Heart left ventricle (tissue), 16 donors: ENCODE results near the gene DACT1. TPM values are rescaled to one million over a fixed set of nuclear protein-coding genes. Genes with fewer than 3 reads are reported as not detected.

Source experiments
- ATAC-seq, 4 donors: fragments of 200-7000 bp; cut with Tn5 transposase; one replicate each; pipeline ENCODE4 v1.9.1; 2020 to 2022; ENCODE audit warnings: moderate library complexity in 4 of 4, mild to moderate bottlenecking in 3 of 4, moderate number of reproducible peaks in 1 of 4
- DNase-seq, 5 donors: peaks; one replicate each; pipeline ENCODE4 v3.0.0-alpha.2; 2020
- H3K27ac ChIP-seq, 12 donors: fragments of 200-600 bp; sonication (generic) in 4 of 12; one replicate each; pipeline versions ENCODE4 v1.5.0 to v1.8.0; 2016 to 2022; ENCODE audit warnings: mild to moderate bottlenecking in 2 of 12
- H3K27me3 ChIP-seq, 9 donors: fragments of 200-600 bp; sonication (generic) in 2 of 9; one replicate each; pipeline versions ENCODE4 v1.5.1 to v1.8.0; 2016 to 2022; ENCODE audit warnings: mild to moderate bottlenecking in 3 of 9
- H3K36me3 ChIP-seq, 9 donors: fragments of 200-600 bp; sonication (generic) in 2 of 9; one replicate each; pipeline versions ENCODE4 v1.5.0 to v1.8.0; 2018 to 2022; ENCODE audit warnings: mild to moderate bottlenecking in 2 of 9
- H3K4me1 ChIP-seq, 12 donors: fragments of 200-600 bp; sonication (generic) in 4 of 12; one replicate each; pipeline versions ENCODE4 v1.5.0 to v1.8.0; 2016 to 2022; ENCODE audit warnings: mild to moderate bottlenecking in 3 of 12
- H3K4me3 ChIP-seq, 12 donors: fragments of 200-600 bp; sonication (generic) in 4 of 12; one replicate each; pipeline versions ENCODE4 v1.5.0 to v1.8.0; 2017 to 2022; ENCODE audit warnings: mild to moderate bottlenecking in 9 of 12, moderate library complexity in 4 of 12
- H3K9me3 ChIP-seq, 12 donors: fragments of 200-600 bp; sonication (generic) in 4 of 12; one replicate each; pipeline versions ENCODE4 v1.5.0 to v1.8.0; 2016 to 2022; ENCODE audit warnings: mild to moderate bottlenecking in 1 of 12
- CTCF ChIP-seq, 12 donors: fragments of 200-600 bp; sonication (generic) in 4 of 12; IDR thresholded peaks; one replicate each; pipeline versions ENCODE4 v1.5.0 to v1.8.0; 2018 to 2022; ENCODE audit warnings: antibody characterized with exemption in 12 of 12, mild to moderate bottlenecking in 5 of 12
- POLR2A ChIP-seq, 2 donors: fragments of 450-650 bp; IDR thresholded peaks; one replicate each; pipeline ENCODE4 v1.6.1; 2017; ENCODE audit warnings: antibody characterized with exemption in 2 of 2, mild to moderate bottlenecking in 2 of 2, moderate library complexity in 2 of 2
- WGBS, 4 donors: extraction: QIAGEN DNeasy Blood & Tissue Kit in 2 of 4; methylation state at CpG; one replicate each; pipeline versions ENCODE4 v1.1.5 to v1.1.7; 2013 to 2018; 5-methylcytosine and 5-hydroxymethylcytosine counted together
- intact Hi-C, 10 donors: fragments of 100-400 bp; cut with DNase I; formaldehyde crosslinking; loops; one replicate each; pipeline versions ENCODE4 v1.11.1 to v1.14.2; 2022
- polyA plus RNA-seq, 2 donors: library from polyadenylated mRNA; stranded (reverse); fragments of 200-250 nt; gene quantifications; one replicate each; pipeline ENCODE4 v1.2.3, GENCODE V29; 2013
- total RNA-seq, 9 donors: library from RNA; depleted of rRNA in 2 of 9; stranded (reverse); fragments of >200 nt in 2 of 9; fragmentation: NEBNext Ultra II Directional in 3 of 9; extraction: Animal tissue kit (Norgen Biotek cat#: 25700) in 3 of 9; gene quantifications; one replicate each; pipeline versions ENCODE4 v1.1.0 to v1.2.4, GENCODE V29; 2016 to 2023
- donor health status: ischemic (EF 13 %, LVEDD 7.1; RV severe dilation, severe dysfunction).
- donor health status: healthy with polysubstance abuse.
- donor health status: DM: no; HTN: yes; CAD: no.
- donor health status: DM: no; HTN: no; CAD: no.
- donor health status: ischemic (EF 25% LVEDD 6.9; RV normal size, moderate dysfunction).
- donor health status: ischemic (EF 25% LVEDD 5.7; RV mildly dilated, moderate dysfunction).
- donor health status: healthy.
- donor health status: DM: yes; HTN: yes; CAD: no.
- donor health status: ischemic (EF 35%, LVEDD 5.7; RV mildly dilated, moderate dysfunction).
- donor health status: nonischemic (EF 11% LVEDD 7.7; RV severe dilation, severe dysfunction).
- donor health status: DM: yes; HTN: yes; CAD: no.
- donor health status: PGD.
- donor health status: ischemic (EF 29% LVEDD 5.4; RV normal size, mild dysfunction).
- donor health status: nonischemic (EF 23%, LVEDD 6.1; RV moderate dilation, normal function).

Gene DACT1
- total and polyA plus RNA-seq, 11 donors: 0.57 to 7.2 (median 3.0) TPM

- WGBS, 4 donors: 62 to 71% (median 69%) methylated on average over 4 of the region's 4 CpGs
- intact Hi-C loops: loop anchor here (5.0 to 10.0 kb wide), 6 partner anchors 131 to 419 kb away; no protein-coding TSS in a partner anchor
Measured at GRCh38 chr14:58636129-58636528, 1.6 kb upstream of the DACT1 start.

GRCh38 chr14:58637040-58637390 is 747 bp upstream of the DACT1 start:
- intact Hi-C loops: loop anchor here (5.0 to 10.0 kb wide), 6 partner anchors 132 to 418 kb away; no protein-coding TSS in a partner anchor
- H3K4me1 ChIP-seq: peaks cover 0 to 36% (median 25%) of the 10 kb centered on the region in 12 donors
- DNase-seq (peak in 4 of 5 donors; percentile 29 to 69 (median 44)), ATAC-seq (peak in 2 of 4 donors; percentile 20 to 21)
- no peak for TF ChIP-seq CTCF (IDR thresholded peaks at IDR 0.05)
- no peak for TF ChIP-seq POLR2A (IDR thresholded peaks at IDR 0.05)
- no peaks in the 10 kb centered on the region for H3K9me3 ChIP-seq
- peak overlapping the region; percentile 10 to 92 (median 82) for H3K27ac ChIP-seq
- peaks cover 0 to 24% (median 0%) of the 10 kb centered on the region in 9 donors for H3K27me3 ChIP-seq
- H3K36me3 ChIP-seq: peaks cover 0 to 15% (median 0%) of the 10 kb centered on the region in 9 donors
- peak overlapping the region; percentile 46 to 90 (median 77) for H3K4me3 ChIP-seq
- WGBS, 4 donors: 4 to 10% (median 7%) methylated on average over 17 of the region's 17 CpGs

More at GRCh38 chr14:58636129-58636528, 1.6 kb upstream of the DACT1 start:
- Histone ChIP-seq H3K27me3 (peaks cover 0 to 24% (median 0%) of the 10 kb centered on the region in 9 donors), H3K4me1 (peaks cover 0 to 35% (median 25%) of the 10 kb centered on the region in 12 donors), H3K27ac (peak overlapping the region in 1 of 12 donors; percentile 30), H3K4me3 (no peak overlapping the region), H3K9me3 (no peaks in the 10 kb centered on the region), H3K36me3 (peaks cover 0 to 6% (median 0%) of the 10 kb centered on the region in 9 donors)
- no peak for ATAC-seq
- TF ChIP-seq POLR2A (IDR thresholded peaks at IDR 0.05): no peak
- TF ChIP-seq CTCF (IDR thresholded peaks at IDR 0.05): no peak
- DNase-seq: no peak

GRCh38 chr14:58638231-58639197 is 752 bp downstream of the DACT1 start:
- Histone ChIP-seq H3K27me3 (peaks cover 0 to 24% (median 0%) of the 10 kb centered on the region in 9 donors), H3K4me3 (peak overlapping the region; percentile 46 to 90 (median 77)), H3K36me3 (peaks cover 0 to 30% (median 5%) of the 10 kb centered on the region in 9 donors), H3K9me3 (no peaks in the 10 kb centered on the region), H3K27ac (peak overlapping the region; percentile 10 to 92 (median 82)), H3K4me1 (peaks cover 0 to 36% (median 25%) of the 10 kb centered on the region in 12 donors)
- TF ChIP-seq POLR2A (IDR thresholded peaks at IDR 0.05) (no peak), CTCF (IDR thresholded peaks at IDR 0.05) (no peak)
- ATAC-seq (peak in 3 of 4 donors; percentile 28 to 52 (median 29)), DNase-seq (peak; percentile 9 to 69 (median 29))
- WGBS, 4 donors: 1% methylated on average over 51 to 75 of the region's 75 CpGs
- intact Hi-C loops: loop anchor here (2.0 to 10.0 kb wide), 7 partner anchors 134 to 416 kb away; no protein-coding TSS in a partner anchor

- intact Hi-C loops: loop anchor here (2.0 to 10.0 kb wide), 7 partner anchors 134 to 416 kb away; no protein-coding TSS in a partner anchor
- Histone ChIP-seq H3K36me3 (peaks cover 0 to 35% (median 6%) of the 10 kb centered on the region in 9 donors), H3K27ac (peak overlapping the region in 4 of 12 donors; percentile 79 to 91 (median 84)), H3K4me1 (peaks cover 0 to 36% (median 25%) of the 10 kb centered on the region in 12 donors), H3K27me3 (peaks cover 0 to 24% (median 0%) of the 10 kb centered on the region in 9 donors), H3K9me3 (no peaks in the 10 kb centered on the region), H3K4me3 (peak overlapping the region; percentile 0 to 90 (median 76))
- ATAC-seq (no peak), DNase-seq (no peak)
- TF ChIP-seq CTCF (IDR thresholded peaks at IDR 0.05) (no peak), POLR2A (IDR thresholded peaks at IDR 0.05) (no peak)
- WGBS, 4 donors: 6 to 12% (median 10%) methylated on average over 5 of the region's 5 CpGs
Measured at GRCh38 chr14:58639198-58639565, 1.4 kb downstream of the DACT1 start.
